Measurements from ENCODE around the gene OLAH.

The OLAH gene

DNA sequence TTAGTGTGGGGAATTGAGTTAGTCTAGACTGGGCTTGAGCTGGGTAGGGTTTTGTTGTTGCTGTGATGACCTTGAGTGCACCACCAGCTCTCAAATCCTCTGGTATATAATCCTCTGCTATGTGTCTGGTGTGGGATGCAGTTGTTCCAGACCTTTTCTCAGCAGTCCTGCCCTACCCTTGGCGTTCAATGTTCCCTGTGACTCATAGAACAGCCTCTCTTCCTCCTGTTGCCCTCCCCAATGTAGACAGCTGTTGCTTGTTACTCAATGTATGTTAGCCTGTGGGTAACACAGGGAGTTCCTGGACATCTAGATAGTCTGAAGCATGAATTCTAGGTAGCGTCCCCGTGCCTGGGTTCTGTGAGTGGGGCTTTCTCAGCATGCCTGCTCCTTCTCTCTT, 25.1 kb downstream of the OLAH start:
- no peak for DNase-seq (ENCODE audit: extremely low read depth in 1 of 2, low read depth in 1 of 2)

GRCh38 chr10:15069230-15069629, 25.5 kb downstream of the OLAH start:
- no peak for DNase-seq (ENCODE audit: extremely low read depth in 1 of 2, low read depth in 1 of 2)

- DNase-seq (ENCODE audit: extremely low read depth in 1 of 2, low read depth in 1 of 2) = no peak
These were observed 28.6 kb downstream of the OLAH start for GRCh38 chr10:15072358-15072757.

- no peak for DNase-seq (ENCODE audit: extremely low read depth in 1 of 2, low read depth in 1 of 2)
These were observed 31.7 kb downstream of the OLAH start for GRCh38 chr10:15075421-15075820.

DNA sequence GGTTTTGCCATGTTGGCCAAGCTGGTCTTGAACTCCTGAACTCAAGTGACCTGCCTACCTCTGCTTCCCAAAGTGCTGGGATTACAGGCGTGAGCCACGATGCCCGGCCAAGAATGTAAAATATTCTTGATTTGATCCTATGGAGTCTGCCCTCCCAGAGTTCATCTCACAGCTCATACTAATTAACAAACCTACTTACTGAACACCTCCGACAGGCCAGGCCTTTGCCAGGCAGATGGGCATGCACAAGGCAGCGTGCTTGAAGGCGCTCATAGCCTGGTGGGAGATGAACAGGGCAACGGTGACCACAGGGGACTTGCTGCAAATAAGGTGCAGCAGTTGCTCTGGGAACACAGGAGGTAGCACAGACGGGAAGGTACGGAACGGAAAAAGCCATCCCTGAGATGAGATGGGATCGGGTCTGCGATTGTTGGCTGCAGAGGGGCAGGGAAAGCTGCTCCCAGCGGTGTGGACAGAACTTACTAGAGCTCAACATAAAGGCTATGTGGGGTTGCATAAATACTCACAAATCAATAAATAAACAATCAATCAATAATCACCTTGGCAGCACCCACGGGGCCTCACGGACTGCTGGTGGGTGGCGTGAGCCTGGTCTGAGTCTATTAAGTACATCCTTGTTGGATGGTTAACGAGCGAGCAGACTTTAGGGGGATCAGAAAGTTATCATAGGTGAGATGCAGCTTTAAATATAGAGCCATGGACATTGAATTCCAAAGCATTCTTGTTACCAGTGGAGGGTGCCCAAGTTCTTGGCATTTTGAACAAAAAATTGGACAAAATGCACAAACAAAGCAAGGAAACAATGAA, 40.1 kb downstream of the OLAH start:
- no peak for DNase-seq (ENCODE audit: extremely low read depth in 1 of 2, low read depth in 1 of 2)

GRCh38 chr10:15084502-15084922, 40.8 kb downstream of the OLAH start:
- no peak for DNase-seq (ENCODE audit: extremely low read depth in 1 of 2, low read depth in 1 of 2)

DNA sequence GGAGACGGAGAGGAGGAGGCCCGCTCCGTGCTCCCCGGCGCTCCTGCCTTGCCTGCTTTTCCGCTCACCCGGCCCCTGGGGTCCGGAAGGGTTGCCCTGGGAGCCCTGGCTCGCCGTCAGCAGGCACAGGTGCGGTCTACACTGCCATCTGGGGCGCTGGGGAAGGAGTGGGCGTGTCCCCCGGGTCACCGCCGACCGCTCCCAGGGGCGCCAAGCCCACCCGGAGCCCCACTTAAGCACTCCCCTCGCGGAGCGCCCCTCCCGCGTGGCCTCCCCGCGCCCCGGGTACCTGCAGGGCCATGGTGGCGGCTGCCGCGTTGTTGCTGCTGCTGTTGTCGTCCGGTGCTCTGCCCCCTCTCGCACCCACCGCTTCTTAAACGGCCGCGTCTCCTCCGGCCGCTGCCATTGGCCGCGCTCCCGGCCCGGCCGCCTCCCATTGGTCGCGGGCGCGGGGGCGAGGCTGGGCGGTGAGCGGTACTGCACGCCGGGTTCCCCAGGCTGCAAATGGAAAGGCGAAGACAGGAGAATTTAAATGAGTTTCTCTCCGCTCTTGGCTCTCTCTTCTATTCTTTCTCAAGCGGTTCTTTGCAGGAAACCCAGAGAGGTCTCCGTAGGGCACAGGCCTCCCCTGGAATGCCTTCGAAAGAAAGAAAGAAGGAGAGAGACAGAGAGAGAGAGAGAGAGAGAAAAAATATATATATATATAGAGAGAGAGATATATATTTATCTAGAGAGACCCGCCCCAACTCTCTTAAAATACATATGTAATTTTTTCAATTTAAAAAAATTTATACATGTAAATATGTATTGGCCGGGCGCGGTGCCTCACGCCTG, 44.9 kb downstream of the OLAH start, which contains the start of gene ACBD7:
Gene ACBD7, minus strand, starts transcription at position 349 of the 834 bp plus-strand sequence. Its CDS starts 48 bp downstream, at position 301.
- DNase-seq (ENCODE audit: extremely low read depth in 1 of 2, low read depth in 1 of 2) = peak; percentile 59 to 72

DNA sequence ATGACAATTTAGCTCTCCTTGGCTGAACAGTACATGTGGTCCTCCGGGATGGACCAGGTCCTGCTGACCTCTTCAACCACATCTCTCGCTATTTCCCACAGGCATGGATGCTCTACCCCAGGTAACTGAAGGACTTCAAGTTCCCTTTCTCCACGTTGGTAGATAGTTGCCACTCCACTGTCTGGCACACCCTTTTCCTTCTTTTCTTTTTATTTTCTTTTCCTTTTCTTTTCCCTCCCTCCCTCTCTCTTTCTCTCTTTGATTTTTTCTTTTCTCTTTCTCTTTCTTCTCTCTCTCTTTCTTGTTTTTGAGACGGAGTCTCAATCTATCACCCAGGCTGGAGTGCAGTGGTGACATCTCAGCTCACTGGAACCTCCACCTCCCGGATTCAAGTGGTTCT, 47.7 kb downstream of the OLAH start:
- DNase-seq (ENCODE audit: extremely low read depth in 1 of 2, low read depth in 1 of 2) = no peak

- no peak for DNase-seq (ENCODE audit: extremely low read depth in 1 of 2, low read depth in 1 of 2)
These were observed 49.2 kb downstream of the OLAH start for GRCh38 chr10:15092855-15093408.

- DNase-seq (ENCODE audit: extremely low read depth in 1 of 2, low read depth in 1 of 2) = no peak
These were observed 52.9 kb downstream of the OLAH start for GRCh38 chr10:15096661-15097010.

DNA sequence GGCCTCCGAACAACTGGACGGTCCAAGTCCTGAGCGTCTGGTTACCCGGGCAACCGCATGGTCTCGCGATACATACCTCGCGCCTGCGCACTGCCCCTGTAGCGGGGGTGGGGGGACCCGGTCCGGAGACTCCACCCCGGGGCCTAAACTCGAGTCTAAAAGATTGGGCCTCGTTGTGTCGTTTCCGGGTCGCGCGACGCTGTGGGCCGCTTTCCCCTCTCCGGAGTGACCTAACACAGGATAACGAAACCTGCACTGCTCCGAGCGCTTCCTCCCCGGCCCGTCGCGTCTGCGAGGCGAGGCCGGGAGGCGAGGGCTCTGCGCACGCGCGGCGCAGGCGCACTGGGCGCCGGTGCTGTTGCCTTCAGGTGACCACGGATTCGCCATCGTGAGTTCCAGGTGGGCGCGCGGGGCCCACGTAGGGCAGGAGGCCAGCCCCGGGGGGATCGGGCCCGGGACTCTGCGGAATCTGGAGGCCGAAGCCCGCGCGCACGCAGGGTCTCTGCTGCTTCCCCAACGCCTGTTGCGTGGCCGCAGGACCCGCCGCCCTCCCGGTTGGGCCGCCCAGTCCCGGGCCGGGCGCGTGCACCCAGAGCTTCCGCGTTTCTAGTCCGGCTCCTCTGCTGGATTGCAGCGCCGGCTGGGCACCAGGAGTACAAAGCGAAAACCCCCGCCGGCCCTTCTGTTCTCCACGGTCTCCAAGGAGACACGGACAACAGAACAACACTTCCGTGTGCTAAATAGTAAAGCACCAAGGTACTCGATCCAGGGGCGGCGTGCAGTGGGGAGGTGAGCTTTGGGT, 53.5 kb downstream of the OLAH start, which contains the start of gene RPP38:
Gene RPP38, plus strand, starts transcription at position 345 of the 802 bp plus-strand sequence. CDS start 5,960 bp downstream, outside the sequence.
- peak; percentile 95 for DNase-seq (ENCODE audit: extremely low read depth in 1 of 2, low read depth in 1 of 2)

GRCh38 chr10:15099886-15100285, 56.1 kb downstream of the OLAH start:
- no peak for DNase-seq (ENCODE audit: extremely low read depth in 1 of 2, low read depth in 1 of 2)

DNA sequence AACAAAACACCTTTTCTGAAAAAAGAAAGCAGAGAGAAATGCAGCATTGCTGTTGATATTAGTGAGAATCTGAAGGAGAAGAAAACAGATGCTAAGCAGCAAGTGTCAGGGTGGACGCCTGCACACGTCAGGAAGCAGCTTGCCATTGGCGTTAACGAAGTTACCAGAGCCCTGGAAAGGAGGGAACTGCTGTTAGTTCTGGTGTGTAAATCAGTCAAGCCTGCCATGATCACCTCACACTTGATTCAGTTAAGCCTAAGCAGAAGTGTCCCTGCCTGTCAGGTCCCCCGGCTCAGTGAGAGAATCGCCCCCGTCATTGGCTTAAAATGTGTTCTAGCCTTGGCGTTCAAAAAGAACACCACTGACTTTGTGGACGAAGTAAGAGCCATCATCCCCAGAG, 59.8 kb downstream of the OLAH start:
- no peak for DNase-seq (ENCODE audit: extremely low read depth in 1 of 2, low read depth in 1 of 2)

- peak in 1 of 2 donors; percentile 40 for DNase-seq (ENCODE audit: extremely low read depth in 1 of 2, low read depth in 1 of 2)
These were observed 62.7 kb downstream of the OLAH start for GRCh38 chr10:15106352-15107013.

- DNase-seq (ENCODE audit: extremely low read depth in 1 of 2, low read depth in 1 of 2) = no peak
These were observed 68.9 kb downstream of the OLAH start for GRCh38 chr10:15112657-15113056.

DNA sequence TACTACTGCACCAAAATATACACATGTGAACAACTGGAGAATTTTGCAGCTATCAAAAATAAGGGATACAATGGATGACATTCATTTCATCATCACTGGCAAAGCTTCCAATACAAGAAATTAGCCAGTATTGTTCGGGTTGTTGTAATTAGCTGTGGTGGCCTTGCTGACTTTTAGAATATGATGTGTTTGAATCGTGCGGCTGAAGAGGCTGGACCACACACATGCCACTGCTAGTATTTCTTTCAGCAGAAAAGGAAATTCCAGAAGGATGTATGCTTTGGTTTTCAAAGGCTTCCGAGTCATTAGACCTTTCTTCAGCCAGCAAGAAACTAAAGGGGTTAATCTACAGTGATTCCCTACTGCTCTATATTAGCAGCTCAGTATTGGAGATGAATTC, 70.0 kb downstream of the OLAH start:
- no peak for DNase-seq (ENCODE audit: extremely low read depth in 1 of 2, low read depth in 1 of 2)

- no peak for DNase-seq (ENCODE audit: extremely low read depth in 1 of 2, low read depth in 1 of 2)
These were observed 72.5 kb downstream of the OLAH start for GRCh38 chr10:15116225-15116624.

- no peak for DNase-seq (ENCODE audit: extremely low read depth in 1 of 2, low read depth in 1 of 2)
These were observed 74.9 kb downstream of the OLAH start for GRCh38 chr10:15118615-15119014.

DNA sequence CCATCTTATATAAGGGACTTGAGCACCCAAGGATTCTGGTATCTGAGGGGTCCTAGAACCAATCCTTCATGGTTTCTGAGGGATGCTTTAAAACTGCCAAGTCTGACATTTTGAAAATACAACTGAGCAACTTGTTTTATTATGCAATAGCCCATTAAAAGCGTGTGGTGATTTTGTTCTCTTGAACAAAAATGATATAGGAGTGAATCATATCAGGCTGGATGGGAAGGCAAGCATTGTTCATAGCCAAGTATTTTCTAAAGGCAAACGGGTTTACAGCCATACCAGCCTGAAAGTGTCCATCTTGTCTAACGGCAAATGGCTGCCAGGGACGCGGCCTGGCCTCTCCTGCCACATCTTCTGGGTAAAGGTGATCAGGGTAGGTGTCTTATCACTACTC, 76.8 kb downstream of the OLAH start:
- DNase-seq (ENCODE audit: extremely low read depth in 1 of 2, low read depth in 1 of 2) = no peak

DNA sequence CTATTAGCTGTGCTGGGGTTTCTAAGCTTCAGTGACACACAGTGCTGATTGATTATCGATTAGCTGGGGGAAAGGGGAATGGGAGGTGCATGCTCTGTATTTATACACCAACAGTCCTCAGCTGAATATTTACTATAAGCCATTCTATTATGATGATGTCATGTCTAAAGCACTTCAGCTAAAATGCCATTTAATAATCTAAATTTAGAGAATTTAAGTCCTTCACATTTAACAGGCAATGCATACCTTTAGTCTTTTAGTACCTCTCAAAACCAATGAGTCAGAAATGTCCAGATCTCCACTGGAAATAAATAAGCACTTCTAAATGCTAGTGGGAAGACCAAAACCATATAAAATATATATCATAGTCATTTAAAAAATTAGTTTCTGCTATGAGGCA, 78.0 kb downstream of the OLAH start:
- DNase-seq (ENCODE audit: extremely low read depth in 1 of 2, low read depth in 1 of 2) = no peak

All from stimulated activated CD8-positive, alpha-beta memory T cell treated with anti-CD3 and anti-CD28 coated beads, Interleukin-7, amount 100 ng/mL, for 48 hours (primary cell).